Neural cell (in vitro differentiated cells): ENCODE results near the gene WBP1.

ENCODE experiments used
- CTCF ChIP-seq: fragments of 450-650 bp; IDR thresholded peaks from 2 replicates; pipeline ENCODE4 v1.5.1; 2014; ENCODE audit warnings: antibody characterized with exemption, mild to moderate bottlenecking, moderate library complexity; ENCODE audit not compliant: poor library complexity, severe bottlenecking
- REST ChIP-seq: IDR thresholded peaks from 2 replicates; pipeline ENCODE4 v1.6.1; 2012; ENCODE audit warnings: borderline replicate concordance
- TAF1 ChIP-seq: IDR thresholded peaks from 2 replicates; pipeline ENCODE4 v1.6.1; 2012; ENCODE audit warnings: low read depth

GRCh38 chr2:74450570-74451190 is 7.6 kb upstream of the WBP1 start:
- no peak for TF ChIP-seq TAF1
- TF ChIP-seq CTCF: no peak
- TF ChIP-seq REST: no peak
